ENCODE data around the gene CLASP1.

CLASP1 gene

DNA sequence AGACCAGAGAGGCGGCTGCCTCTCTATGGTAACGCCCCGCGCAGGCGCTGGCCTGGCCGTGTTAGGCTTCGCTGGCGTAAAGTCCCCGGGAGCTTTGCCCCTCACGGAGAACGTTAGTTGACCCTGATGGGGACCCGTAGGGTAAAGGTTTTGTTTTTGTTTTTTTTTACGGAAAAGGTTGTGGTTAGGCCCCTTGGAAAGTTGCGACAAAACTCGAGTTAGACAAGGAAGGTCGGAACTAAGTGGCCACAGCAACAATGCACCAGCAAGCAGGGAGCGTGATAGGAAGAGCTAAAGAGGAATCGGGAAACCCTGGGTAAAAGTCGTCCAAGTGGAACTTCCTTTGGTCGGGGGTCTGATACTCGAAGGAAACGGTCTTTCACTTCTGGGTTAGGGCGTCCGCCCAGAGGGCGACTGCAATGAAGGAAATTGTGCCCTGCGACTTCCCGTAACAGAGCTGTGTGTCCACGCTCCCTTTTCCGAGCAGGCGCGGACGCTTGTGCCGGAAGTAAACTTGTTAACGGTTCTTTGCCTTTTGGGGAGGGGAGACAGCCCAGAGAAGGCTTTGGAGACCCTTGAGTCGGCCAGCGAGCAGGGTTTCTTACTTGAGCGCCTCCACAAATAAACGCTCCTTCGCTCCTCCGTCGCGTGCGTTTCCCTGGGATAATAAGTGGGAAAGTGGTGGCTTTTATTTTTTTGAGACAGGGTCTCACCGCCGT lies 493 bp upstream of the CLASP1 start:
- ATAC-seq: peak; percentile 97
- TF ChIP-seq PPARA (CRISPR knock-in tag; IDR thresholded peaks at IDR 0.05; ENCODE audit: borderline replicate concordance) (no peak), ESRRG (CRISPR knock-in tag; IDR thresholded peaks at IDR 0.05) (no peak), ZNF565 (CRISPR knock-in tag; conservative IDR thresholded peaks at IDR 0.05; ENCODE audit: low read depth) (no peak), ISL1 (CRISPR knock-in tag; IDR thresholded peaks at IDR 0.05) (no peak), TSHZ2 (CRISPR knock-in tag; IDR thresholded peaks at IDR 0.05) (no peak), GLIS3 (CRISPR knock-in tag; IDR thresholded peaks at IDR 0.05) (no peak), CSRNP3 (CRISPR knock-in tag; IDR thresholded peaks at IDR 0.05) (no peak), TOX (CRISPR knock-in tag; IDR thresholded peaks at IDR 0.05; ENCODE audit: borderline replicate concordance) (no peak), ZFP30 (CRISPR knock-in tag; IDR thresholded peaks at IDR 0.05) (no peak), SNAI2 (CRISPR knock-in tag; IDR thresholded peaks at IDR 0.05) (no peak), CREB5 (CRISPR knock-in tag; IDR thresholded peaks at IDR 0.05; ENCODE audit: low read depth) (no peak), TCF4 (CRISPR knock-in tag; IDR thresholded peaks at IDR 0.05; ENCODE audit: borderline replicate concordance) (no peak; the same call in 1 of the 2 replicates), OSR1 (CRISPR knock-in tag; IDR thresholded peaks at IDR 0.05) (no peak), ZFP3 (CRISPR knock-in tag; IDR thresholded peaks at IDR 0.05) (no peak), ZNF8 (CRISPR knock-in tag; IDR thresholded peaks at IDR 0.05) (no peak), ZNF70 (CRISPR knock-in tag; IDR thresholded peaks at IDR 0.05) (peak; percentile 83), ZC3H10 (CRISPR knock-in tag; IDR thresholded peaks at IDR 0.05) (no peak), POU6F1 (CRISPR knock-in tag; IDR thresholded peaks at IDR 0.05; ENCODE audit: borderline replicate concordance, low read depth) (0 out of 2 replicates have a peak, but pooled peaks have one; percentile 63), BACH2 (CRISPR knock-in tag; IDR thresholded peaks at IDR 0.05; ENCODE audit: borderline replicate concordance) (no peak), ARNTL (CRISPR knock-in tag; IDR thresholded peaks at IDR 0.05; ENCODE audit: borderline replicate concordance, low read depth) (no peak), RARB (CRISPR knock-in tag; IDR thresholded peaks at IDR 0.05) (no peak), CSDC2 (CRISPR knock-in tag; IDR thresholded peaks at IDR 0.05) (no peak)
- TF ChIP-seq, protein P1, sequence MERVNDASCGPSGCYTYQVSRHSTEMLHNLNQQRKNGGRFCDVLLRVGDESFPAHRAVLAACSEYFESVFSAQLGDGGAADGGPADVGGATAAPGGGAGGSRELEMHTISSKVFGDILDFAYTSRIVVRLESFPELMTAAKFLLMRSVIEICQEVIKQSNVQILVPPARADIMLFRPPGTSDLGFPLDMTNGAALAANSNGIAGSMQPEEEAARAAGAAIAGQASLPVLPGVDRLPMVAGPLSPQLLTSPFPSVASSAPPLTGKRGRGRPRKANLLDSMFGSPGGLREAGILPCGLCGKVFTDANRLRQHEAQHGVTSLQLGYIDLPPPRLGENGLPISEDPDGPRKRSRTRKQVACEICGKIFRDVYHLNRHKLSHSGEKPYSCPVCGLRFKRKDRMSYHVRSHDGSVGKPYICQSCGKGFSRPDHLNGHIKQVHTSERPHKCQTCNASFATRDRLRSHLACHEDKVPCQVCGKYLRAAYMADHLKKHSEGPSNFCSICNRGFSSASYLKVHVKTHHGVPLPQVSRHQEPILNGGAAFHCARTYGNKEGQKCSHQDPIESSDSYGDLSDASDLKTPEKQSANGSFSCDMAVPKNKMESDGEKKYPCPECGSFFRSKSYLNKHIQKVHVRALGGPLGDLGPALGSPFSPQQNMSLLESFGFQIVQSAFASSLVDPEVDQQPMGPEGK (CRISPR knock-in tag; IDR thresholded peaks at IDR 0.05; ENCODE audit: borderline replicate concordance): peak; percentile 37; the same call in 1 of the 2 replicates

Measured in SK-N-SH treated with all-trans-retinoic acid at 6 μM for 48 hours (cell line).